PC-9 (cell line): ENCODE measurements around the gene AUP1. TPM values are rescaled to one million over a fixed set of nuclear protein-coding genes. Genes with fewer than 3 reads are reported as not detected.

Experiments used
- BruUV-seq: library from RNA; stranded (reverse); fragments of 400-500 nt; replicated peaks from 2 replicates; lab custom pipeline; 2021; lab: Mats Ljungman, UMichigan
- CTCF ChIA-PET: fragments of 300-600 bp; sonication (Branson Sonifier 250); formaldehyde crosslinking; loops from one replicate; lab custom pipeline; 2022; ENCODE audit warnings: antibody characterized with exemption; lab: Charles Lee
- POLR2A ChIA-PET: fragments of 300-600 bp; sonication (Branson Sonifier 250); formaldehyde crosslinking; loops from one replicate; lab custom pipeline; 2022; ENCODE audit warnings: antibody characterized with exemption; ENCODE audit not compliant: unreplicated experiment; lab: Charles Lee
- DNase-seq, 2 experiments: peaks; one replicate each; pipeline versions ENCODE4 v3.0.0 to v3.0.0-alpha.2; 2015 to 2022; ENCODE audit warnings: mixed read lengths in 1 of 2
- H2AFZ ChIP-seq: fragments of 200-600 bp; sonication (generic); 2 replicates; pipeline ENCODE4 v1.8.1; 2017; ENCODE audit warnings: antibody characterized with exemption
- H3F3A ChIP-seq: fragments of 200-600 bp; sonication (generic); 2 replicates; pipeline ENCODE4 v1.8.1; 2017; ENCODE audit warnings: antibody characterized with exemption, mild to moderate bottlenecking, low read depth; ENCODE audit not compliant: insufficient read depth
- H3K27ac ChIP-seq: fragments of 200-600 bp; sonication (generic); 2 replicates; pipeline ENCODE4 v1.6.1; 2016; ENCODE audit warnings: mixed run types
- H3K27me3 ChIP-seq: fragments of 200-600 bp; sonication (generic); 2 replicates; pipeline ENCODE4 v1.6.1; 2016; ENCODE audit warnings: low read depth, mixed run types; ENCODE audit not compliant: insufficient read depth
- H3K36me3 ChIP-seq: fragments of 200-600 bp; sonication (generic); 2 replicates; pipeline ENCODE4 v1.6.1; 2016; ENCODE audit warnings: low read depth, mixed run types
- H3K4me1 ChIP-seq: fragments of 200-600 bp; sonication (generic); replicated peaks from 2 replicates; pipeline ENCODE4 v1.6.1; 2016; ENCODE audit warnings: mixed run types; ENCODE audit not compliant: insufficient read depth
- H3K4me2 ChIP-seq: fragments of 200-600 bp; sonication (generic); 2 replicates; pipeline ENCODE4 v1.6.1; 2017; ENCODE audit warnings: mixed run types
- H3K4me3 ChIP-seq: fragments of 200-600 bp; sonication (generic); 2 replicates; pipeline ENCODE4 v1.6.1; 2016; ENCODE audit warnings: mixed run types
- H3K79me2 ChIP-seq: fragments of 200-600 bp; sonication (generic); 2 replicates; pipeline ENCODE4 v1.6.1; 2017; ENCODE audit warnings: low read depth, mixed run types
- H3K9me2 ChIP-seq: fragments of 200-600 bp; sonication (generic); 2 replicates; pipeline ENCODE4 v1.8.1; 2017; ENCODE audit warnings: mild to moderate bottlenecking; ENCODE audit not compliant: insufficient read depth
- H3K9me3 ChIP-seq: fragments of 200-600 bp; sonication (generic); 2 replicates; pipeline ENCODE4 v1.8.1; 2016; ENCODE audit warnings: low read depth; ENCODE audit not compliant: insufficient read depth
- H4K20me1 ChIP-seq: fragments of 200-600 bp; sonication (generic); 2 replicates; pipeline ENCODE4 v1.8.1; 2017; ENCODE audit not compliant: insufficient read depth
- CTCF ChIP-seq: fragments of 200-600 bp; sonication (generic); conservative IDR thresholded peaks from 2 replicates; pipeline ENCODE4 v1.6.1; 2017; ENCODE audit warnings: mixed run types, antibody characterized with exemption, mild to moderate bottlenecking, moderate library complexity
- EZH2 ChIP-seq: fragments of 200-600 bp; sonication (generic); IDR thresholded peaks from 2 replicates; pipeline ENCODE4 v1.8.0; 2017; ENCODE audit warnings: antibody characterized with exemption, low read depth
- intact Hi-C: fragments of 100-400 bp; cut with micrococcal nuclease; formaldehyde crosslinking; loops from one replicate; pipeline ENCODE4 v1.10.0; 2022; ENCODE audit not compliant: unreplicated experiment
- total RNA-seq: library from RNA; stranded (reverse); gene quantifications from 2 replicates; pipeline ENCODE4 v1.2.3, GENCODE V29; 2021

AUP1 gene
- total RNA-seq, 1 experiment from 2014 or later, result 84.0 TPM

GRCh38 chr2:74491648-74492544, 37.6 kb downstream of the AUP1 start:
- DNase-seq, result peak in 1 of 2 experiments; percentile 33
- Histone ChIP-seq H3K27me3 (no peaks in the 10 kb centered on the region), H3F3A (peaks cover 14% of the 10 kb centered on the region), H3K27ac (no peak overlapping the region), H2AFZ (no peak overlapping the region), H3K4me3 (no peak overlapping the region), H3K36me3 (no peaks in the 10 kb centered on the region), H3K79me2 (no peaks in the 10 kb centered on the region), H4K20me1 (no peaks in the 10 kb centered on the region), H3K4me1 (peaks cover 13% of the 10 kb centered on the region; the same call in 1 of the 2 replicates), H3K9me3 (no peaks in the 10 kb centered on the region), H3K9me2 (no peaks in the 10 kb centered on the region), H3K4me2 (no peak overlapping the region)
- TF ChIP-seq EZH2 (no peak), CTCF (no peak)
- intact Hi-C loops, result no loop called here
- POLR2A ChIA-PET, result no interaction called here
- BruUV-seq, result no TSS peak
- CTCF ChIA-PET, result interaction anchor here (0.5 kb wide), 1 partner anchor 21 kb away, joined by 9 read pairs; no protein-coding TSS in a partner anchor

- peaks cover 15% of the 10 kb centered on the region for H3F3A ChIP-seq
- POLR2A ChIA-PET, result no interaction called here
- TF ChIP-seq EZH2 (no peak), CTCF (no peak)
- no peaks in the 10 kb centered on the region for H3K27me3 ChIP-seq
- no peaks in the 10 kb centered on the region for H3K79me2 ChIP-seq
- H2AFZ ChIP-seq, result no peak overlapping the region
- H3K9me3 ChIP-seq, result no peaks in the 10 kb centered on the region
- intact Hi-C loops, result loop anchor here (10.0 kb wide), 1 partner anchor 165 kb away; the partner anchor contains the start of gene SEMA4F
- no peak for DNase-seq
- H3K4me1 ChIP-seq, result peaks cover 12% of the 10 kb centered on the region; the same call in 1 of the 2 replicates
- H3K9me2 ChIP-seq, result no peaks in the 10 kb centered on the region
- no TSS peak for BruUV-seq
- no peaks in the 10 kb centered on the region for H3K36me3 ChIP-seq
- H3K4me2 ChIP-seq, result no peak overlapping the region
- CTCF ChIA-PET, result no interaction called here
- no peak overlapping the region for H3K4me3 ChIP-seq
- no peak overlapping the region for H3K27ac ChIP-seq
- H4K20me1 ChIP-seq, result no peaks in the 10 kb centered on the region
Observed at GRCh38 chr2:74489906-74490305, 39.6 kb downstream of the AUP1 start.

- BruUV-seq, result no TSS peak
- TF ChIP-seq EZH2 (no peak), CTCF (no peak)
- Histone ChIP-seq H3K79me2 (peaks cover 8% of the 10 kb centered on the region; the same call in 1 of the 2 replicates), H3K27me3 (no peaks in the 10 kb centered on the region), H3K4me1 (peaks cover 12% of the 10 kb centered on the region; the same call in 1 of the 2 replicates), H3K36me3 (no peaks in the 10 kb centered on the region), H3K4me3 (no peak overlapping the region), H2AFZ (no peak overlapping the region), H4K20me1 (no peaks in the 10 kb centered on the region), H3K4me2 (0 out of 2 replicates have a peak overlapping the region, but pooled peaks have one; percentile 15), H3K9me3 (no peaks in the 10 kb centered on the region), H3K27ac (no peak overlapping the region), H3K9me2 (no peaks in the 10 kb centered on the region), H3F3A (peaks cover 15% of the 10 kb centered on the region)
- intact Hi-C loops, result loop anchor here (10.0 kb wide), 1 partner anchor 166 kb away; the partner anchor contains the start of gene SEMA4F
- no peak for DNase-seq
- ChIA-PET POLR2A (interaction anchor here (0.6 kb wide), 1 partner anchor 310 kb away, joined by 5 read pairs; the partner anchor contains the start of gene MOB1A), CTCF (no interaction called here)
Observed at GRCh38 chr2:74488643-74489481, 40.6 kb downstream of the AUP1 start.
